ENCODE measurements around the gene NIT2.

The NIT2 gene

DNA sequence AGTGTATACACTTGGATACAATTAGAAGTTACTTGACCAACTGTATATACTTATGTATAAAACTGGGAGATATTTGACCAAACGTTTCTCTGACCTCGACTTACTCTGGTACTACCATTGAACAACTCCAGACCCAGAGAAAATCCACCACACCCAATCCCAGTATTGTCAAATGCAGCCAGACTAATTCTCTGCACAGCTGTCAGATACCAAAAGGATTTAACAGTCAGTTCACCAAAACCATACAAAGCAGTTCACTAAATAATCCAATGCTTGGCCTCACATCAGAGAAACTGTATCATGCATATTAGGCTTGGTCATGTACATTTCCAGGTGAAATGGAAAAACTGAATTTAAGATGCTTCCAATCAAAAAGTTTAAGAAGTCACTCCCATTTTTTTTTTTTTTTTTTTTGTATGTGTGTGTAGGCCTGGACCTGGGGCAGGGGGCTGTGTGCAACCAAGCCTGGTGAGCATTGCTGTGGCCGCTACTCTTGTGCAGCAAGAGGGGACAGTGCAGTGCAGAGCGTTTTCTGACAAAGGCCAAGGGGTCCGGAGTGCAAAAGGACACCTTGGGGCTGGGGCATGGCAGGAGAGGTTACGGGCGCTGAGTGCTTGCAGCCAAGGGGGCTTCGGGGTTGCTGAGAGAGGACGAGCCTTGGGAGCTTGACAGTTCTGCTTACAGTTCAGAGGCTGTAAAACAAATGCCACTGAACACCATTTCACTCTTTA lies 64.9 kb downstream of the NIT2 start:
- DNase-seq: no peak

DNA sequence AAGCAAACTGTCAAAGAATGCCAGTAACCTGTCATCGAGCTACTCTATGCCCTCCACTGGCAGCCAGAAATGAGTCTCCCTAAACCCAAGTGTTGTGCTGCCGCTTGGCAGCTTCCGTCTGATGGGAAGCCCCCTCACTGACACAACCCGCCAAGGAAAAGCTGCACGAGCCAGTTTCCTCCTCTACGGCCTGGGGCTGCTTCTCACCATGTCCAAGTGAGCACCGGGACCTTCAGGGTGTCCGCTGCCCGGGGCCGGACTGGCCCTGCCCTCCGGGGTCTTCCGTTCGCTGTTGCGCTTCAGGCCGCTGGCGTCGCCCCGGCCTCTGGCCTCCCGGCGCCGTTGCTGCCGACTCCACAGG lies 65.8 kb downstream of the NIT2 start:
- DNase-seq: peak; percentile 46

DNA sequence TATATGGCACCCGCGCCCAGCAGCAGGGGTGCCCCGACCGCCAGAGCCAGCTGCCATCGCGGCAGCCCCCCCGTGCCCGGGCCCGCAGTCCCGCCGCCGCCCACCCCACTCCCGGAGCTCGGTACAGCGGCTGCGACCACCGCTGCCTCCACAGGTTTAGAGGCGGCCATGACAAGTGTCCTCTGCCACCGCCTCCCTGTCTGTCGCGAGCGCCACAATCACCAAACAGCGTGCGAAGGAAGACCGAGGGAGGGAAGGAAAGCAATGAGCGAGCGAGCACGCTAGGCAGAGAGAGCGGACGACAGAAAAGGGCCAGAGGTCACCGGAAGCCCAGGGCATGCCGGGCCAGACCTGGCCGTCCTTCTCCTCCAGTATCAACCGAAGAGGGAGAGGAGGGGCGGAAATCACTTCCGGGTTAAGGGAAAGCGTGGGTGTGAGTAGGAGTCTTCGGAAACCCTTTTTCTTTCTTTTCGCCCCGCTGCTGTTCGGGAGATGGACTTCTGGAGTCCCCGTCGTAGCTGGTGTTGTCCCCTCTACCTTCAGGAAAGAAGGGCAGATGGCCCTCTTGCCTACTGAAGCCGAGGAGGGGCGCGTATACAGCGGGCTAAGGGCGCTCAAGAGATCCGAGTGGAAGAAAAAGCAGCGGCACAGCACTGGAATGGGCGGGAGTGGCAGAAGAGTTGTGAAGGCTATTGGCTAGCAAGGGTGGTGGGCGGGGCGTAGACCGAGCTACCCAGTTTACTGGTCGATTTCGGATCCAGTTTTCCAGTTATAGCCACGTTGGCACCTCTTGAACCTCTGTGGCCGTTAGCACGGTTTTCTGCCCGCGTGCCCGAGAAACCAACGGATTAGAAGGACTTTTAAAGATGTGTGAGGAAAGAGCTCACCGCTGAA lies 66.5 kb downstream of the NIT2 start, which contains the start of the genes LNP1 and TOMM70:
Gene LNP1, plus strand, starts transcription at position 760 of the 894 bp plus-strand sequence. CDS start 28,191 bp downstream, outside the sequence.
Gene TOMM70, minus strand, starts transcription at position 310 of the 894 bp plus-strand sequence. Its CDS starts 140 bp downstream, at position 170.
- peak; percentile 97 for DNase-seq

DNA sequence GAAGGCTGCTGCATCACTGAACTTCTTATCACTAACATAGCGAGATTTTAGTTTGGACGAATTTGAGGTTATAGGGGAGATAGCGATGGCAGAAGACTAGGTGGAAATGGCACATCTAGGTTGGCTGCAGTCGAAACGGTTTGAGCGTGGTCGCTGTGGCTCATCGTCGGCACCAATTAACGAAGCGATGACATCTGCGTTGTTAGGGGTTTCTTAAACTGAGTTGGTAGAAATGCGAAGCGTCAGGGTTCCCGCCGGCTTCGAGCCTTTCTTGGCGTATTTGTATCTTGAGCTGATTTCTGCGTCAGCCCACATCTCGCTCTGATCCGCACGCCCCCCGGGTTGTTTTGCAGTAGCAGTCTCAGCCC lies 67.1 kb downstream of the NIT2 start:
- DNase-seq: peak; percentile 56

DNA sequence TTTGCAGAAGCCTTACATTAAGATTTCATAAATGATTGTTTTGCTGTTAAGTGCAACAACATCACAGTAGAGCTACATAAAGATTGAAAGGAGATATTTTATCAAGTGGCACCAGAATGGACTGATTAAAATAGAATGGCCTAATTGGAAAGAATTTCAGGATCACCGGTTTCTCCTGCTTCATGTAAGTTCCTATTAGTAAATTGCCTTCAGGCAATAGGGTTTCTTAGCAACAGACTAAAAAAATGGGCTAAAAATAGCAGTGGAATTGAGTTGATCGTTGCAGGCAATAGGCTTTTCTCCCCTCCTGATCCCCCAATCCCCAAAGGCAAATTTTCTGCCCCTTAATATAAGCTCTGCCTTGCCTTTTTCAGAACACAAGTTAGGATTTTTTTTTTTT lies 67.7 kb downstream of the NIT2 start:
- DNase-seq: no peak

DNA sequence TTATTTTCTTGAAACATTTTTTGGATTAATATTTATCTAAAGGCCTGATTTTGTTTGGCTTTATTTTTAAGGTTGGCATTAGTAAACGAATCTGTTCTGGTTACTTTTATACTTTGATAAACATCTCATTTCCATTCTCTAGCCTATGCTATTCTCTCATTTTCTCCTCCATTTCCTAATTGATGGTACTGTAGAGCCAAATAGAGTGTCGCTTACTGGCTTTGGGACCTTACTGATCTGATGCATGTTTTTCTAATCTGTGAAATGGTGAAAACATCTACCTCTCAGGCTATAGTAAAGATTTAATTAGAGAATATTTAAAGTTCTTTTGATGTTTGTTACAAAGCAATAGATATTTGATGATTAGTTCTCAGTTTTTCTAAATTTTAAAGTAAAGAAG lies 68.3 kb downstream of the NIT2 start:
- no peak for DNase-seq

DNA sequence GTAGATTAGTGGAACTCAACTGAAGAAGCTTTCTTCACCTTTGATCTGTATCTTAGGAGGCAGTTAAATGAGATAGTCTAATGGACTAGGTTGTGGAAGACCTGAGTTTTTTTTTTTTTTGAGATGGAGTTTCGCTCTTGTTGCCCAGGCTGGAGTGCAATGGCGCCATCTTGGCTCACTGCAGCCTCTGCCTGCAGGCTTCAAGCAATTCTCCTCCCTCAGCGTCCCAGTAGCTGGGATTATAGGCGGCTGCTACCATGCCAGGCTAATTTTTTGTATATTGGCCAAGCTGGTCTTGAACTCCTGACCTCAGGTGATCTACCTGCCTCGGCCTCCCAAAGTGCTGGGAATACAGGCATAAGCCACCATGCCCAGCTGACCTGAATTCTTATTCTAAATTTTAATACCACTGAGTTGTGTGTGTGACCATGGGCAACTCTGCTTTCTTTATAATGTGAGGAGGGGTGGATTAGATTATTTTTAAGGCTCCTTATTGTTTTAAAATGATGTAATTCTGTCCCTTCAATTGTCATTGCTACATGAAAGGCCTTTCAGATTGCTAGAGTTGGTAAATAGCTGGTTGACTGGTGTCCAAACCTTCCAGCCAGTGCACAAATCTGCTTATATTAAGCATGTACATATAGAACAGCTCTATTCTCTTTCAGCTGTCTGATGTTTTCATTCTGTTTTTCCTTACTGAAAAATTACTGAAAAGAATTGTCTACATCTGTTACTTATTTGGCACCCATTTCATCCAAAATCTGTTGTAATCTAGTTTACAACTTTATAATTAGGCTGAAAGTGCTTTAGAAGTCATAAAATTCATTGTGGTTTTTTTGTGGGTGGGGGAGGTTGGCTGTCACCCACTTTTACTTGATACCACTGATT lies 69.0 kb downstream of the NIT2 start:
- DNase-seq: no peak

DNA sequence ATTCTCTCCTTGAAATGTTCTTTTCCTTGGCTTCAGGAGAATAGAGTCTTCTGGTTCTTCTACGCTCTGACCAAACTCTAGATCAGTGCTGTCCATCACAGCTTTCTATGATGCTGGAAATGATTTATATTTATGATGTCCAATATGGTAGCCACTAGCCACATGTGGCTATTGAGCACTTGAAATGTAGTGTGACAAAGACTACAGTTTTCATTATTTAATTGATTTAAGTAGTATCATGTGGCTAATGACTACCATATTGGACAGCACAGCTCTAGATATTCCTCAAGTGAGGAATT lies 69.6 kb downstream of the NIT2 start:
- no peak for DNase-seq

DNA sequence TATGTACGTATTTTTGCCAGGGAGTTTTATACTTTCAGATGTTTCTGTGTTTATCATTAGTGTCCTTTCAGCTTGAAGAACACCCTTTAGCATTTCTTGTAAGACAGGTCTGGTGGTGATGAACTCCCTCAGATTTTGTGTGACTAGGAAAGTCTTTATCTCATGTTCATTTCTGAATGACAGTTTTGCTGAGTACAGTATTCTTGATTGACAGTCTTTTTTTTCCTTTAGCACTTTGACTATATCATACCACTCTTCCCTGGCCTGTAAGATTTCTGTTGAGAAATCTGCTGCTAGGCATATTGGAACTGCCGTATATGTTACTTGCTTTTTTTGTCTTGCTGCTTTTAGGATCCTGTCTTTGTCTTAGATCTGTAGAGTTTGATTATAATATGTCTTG lies 72.6 kb downstream of the NIT2 start:
- no peak for DNase-seq

DNA sequence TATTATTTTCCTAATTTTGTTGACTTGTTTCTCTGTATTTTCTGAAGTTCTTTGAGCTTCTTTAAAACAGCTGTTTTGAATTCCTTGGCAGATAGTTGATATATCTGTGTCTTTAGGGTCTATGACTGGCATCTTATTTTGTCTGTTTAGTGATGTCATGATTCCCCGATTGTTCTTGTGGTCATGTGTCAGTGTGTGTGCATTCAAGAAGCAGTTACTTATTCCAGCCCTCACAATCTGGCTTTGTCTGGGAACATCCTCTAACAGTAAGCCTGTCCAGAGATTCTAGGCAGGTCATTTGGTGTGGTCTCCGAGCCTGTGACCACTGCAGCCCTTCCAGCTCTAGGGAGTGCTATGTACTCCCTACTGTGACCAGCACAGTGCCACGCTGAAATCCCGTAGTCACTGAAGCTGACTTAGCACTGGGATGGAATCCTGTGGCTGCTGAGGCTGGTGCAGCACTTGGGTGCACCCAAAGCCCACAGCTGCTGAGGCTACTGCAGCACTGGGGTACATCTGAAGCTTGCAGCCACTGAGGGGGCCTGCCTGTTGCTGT lies 73.5 kb downstream of the NIT2 start:
- DNase-seq: no peak

Data from stimulated activated CD4-positive, alpha-beta T cell treated with anti-CD3 and anti-CD28 coated beads, Interleukin-4, amount 100 ng/mL, for 24 hours (primary cell).